PC-3 (cell line): ENCODE results near the gene ACAD11. TPM values are rescaled to one million over a fixed set of nuclear protein-coding genes. Genes with fewer than 3 reads are reported as not detected.

Experiments
- ATAC-seq: fragments of 200-7000 bp; cut with Tn5 transposase; 2 replicates; pipeline ENCODE4 v1.9.1; 2020; ENCODE audit warnings: mild to moderate bottlenecking, moderate library complexity
- BruUV-seq: library from RNA; stranded (reverse); fragments of 400-500 nt; replicated peaks from 2 replicates; lab custom pipeline; 2021; lab: Mats Ljungman, UMichigan
- CTCF ChIA-PET: fragments of 300-600 bp; sonication (Branson Sonifier 250); formaldehyde crosslinking; loops from one replicate; lab custom pipeline; 2022; ENCODE audit warnings: antibody characterized with exemption; lab: Charles Lee
- POLR2A ChIA-PET: fragments of 300-600 bp; sonication (Branson Sonifier 250); formaldehyde crosslinking; loops from one replicate; lab custom pipeline; 2022; ENCODE audit warnings: antibody characterized with exemption; ENCODE audit not compliant: unreplicated experiment; lab: Charles Lee
- DNase-seq: peaks from one replicate; pipeline ENCODE4 v3.0.0-alpha.2; 2015
- H2AFZ ChIP-seq: fragments of 300-600 bp; sonication (generic); 2 replicates; pipeline ENCODE4 v1.6.0; 2016; ENCODE audit warnings: antibody characterized with exemption, low read length
- H3F3A ChIP-seq: fragments of 300-600 bp; sonication (generic); one replicate; pipeline ENCODE4 v1.6.0; 2017; ENCODE audit warnings: antibody characterized with exemption, low read length, control low read depth, mild to moderate bottlenecking; ENCODE audit not compliant: unreplicated experiment
- H3K27ac ChIP-seq: fragments of 300-600 bp; sonication (generic); 2 replicates; pipeline ENCODE4 v1.5.1; 2016; ENCODE audit warnings: mild to moderate bottlenecking, low read length
- H3K27me3 ChIP-seq: fragments of 300-600 bp; sonication (generic); 2 replicates; pipeline ENCODE4 v1.6.1; 2016; ENCODE audit warnings: low read length, mixed read lengths
- H3K36me3 ChIP-seq: fragments of 300-600 bp; sonication (generic); 2 replicates; pipeline ENCODE4 v1.6.1; 2016; ENCODE audit warnings: low read depth, mixed run types, low read length, mixed read lengths
- H3K4me1 ChIP-seq: fragments of 300-600 bp; sonication (generic); 2 replicates; pipeline ENCODE4 v1.5.1; 2016; ENCODE audit warnings: low read length; ENCODE audit not compliant: insufficient read depth
- H3K4me2 ChIP-seq: fragments of 300-600 bp; sonication (generic); 2 replicates; pipeline ENCODE4 v1.6.0; 2016; ENCODE audit warnings: low read length
- H3K4me3 ChIP-seq: fragments of 300-600 bp; sonication (generic); 2 replicates; pipeline ENCODE4 v1.5.1; 2016; ENCODE audit warnings: mild to moderate bottlenecking, low read length, mixed read lengths
- H3K79me2 ChIP-seq: fragments of 300-600 bp; sonication (generic); 2 replicates; pipeline ENCODE4 v1.6.1; 2017; ENCODE audit warnings: low read length, mixed read lengths
- H3K9ac ChIP-seq: fragments of 300-600 bp; sonication (generic); 2 replicates; pipeline ENCODE4 v1.6.0; 2016; ENCODE audit warnings: mild to moderate bottlenecking, low read length
- H3K9me2 ChIP-seq: fragments of 300-600 bp; sonication (generic); replicated peaks from 2 replicates; pipeline ENCODE4 v1.6.1; 2016; ENCODE audit warnings: mixed run types, low read length, mixed read lengths
- H3K9me3 ChIP-seq: fragments of 300-600 bp; sonication (generic); 2 replicates; pipeline ENCODE4 v1.6.1; 2016; ENCODE audit warnings: low read length, mixed read lengths
- H4K20me1 ChIP-seq: fragments of 300-600 bp; sonication (generic); 2 replicates; pipeline ENCODE4 v1.6.1; 2016; ENCODE audit warnings: low read length, mixed read lengths
- EZH2 ChIP-seq: fragments of 300-600 bp; sonication (generic); IDR thresholded peaks from one replicate; pipeline ENCODE4 v1.6.1; 2017; ENCODE audit warnings: antibody characterized with exemption, mild to moderate bottlenecking, low read length; ENCODE audit not compliant: unreplicated experiment
- EZH2phosphoT487 ChIP-seq: fragments of 300-600 bp; sonication (generic); IDR thresholded peaks from 2 replicates; pipeline ENCODE4 v1.6.1; 2018; ENCODE audit warnings: mild to moderate bottlenecking, antibody characterized with exemption, low read length, borderline replicate concordance
- intact Hi-C: fragments of 100-400 bp; cut with micrococcal nuclease; formaldehyde crosslinking; loops from 2 replicates; pipeline ENCODE4 v1.9.0; 2023
- total RNA-seq: library from RNA; depleted of rRNA; stranded (reverse); fragments of >200 nt; gene quantifications from 2 replicates; pipeline ENCODE4 v1.2.3, GENCODE V29; 2014
- TF ChIP-seq, protein P1 (sequence below): fragments of 300-600 bp; sonication (generic); conservative IDR thresholded peaks from 2 replicates; pipeline ENCODE4 v1.5.1; 2017; ENCODE audit warnings: antibody characterized with exemption, low read depth, mild to moderate bottlenecking, low read length

ACAD11 gene
- total RNA-seq, 1 experiment from 2014 or later: 4.7 TPM

GRCh38 chr3:132638706-132639105 is 20.9 kb downstream of the ACAD11 start:
- no peaks in the 10 kb centered on the region for H3K9me3 ChIP-seq
- no peaks in the 10 kb centered on the region for H3F3A ChIP-seq
- no peaks in the 10 kb centered on the region for H4K20me1 ChIP-seq
- TF ChIP-seq EZH2phosphoT487: no peak
- TF ChIP-seq, protein P1, sequence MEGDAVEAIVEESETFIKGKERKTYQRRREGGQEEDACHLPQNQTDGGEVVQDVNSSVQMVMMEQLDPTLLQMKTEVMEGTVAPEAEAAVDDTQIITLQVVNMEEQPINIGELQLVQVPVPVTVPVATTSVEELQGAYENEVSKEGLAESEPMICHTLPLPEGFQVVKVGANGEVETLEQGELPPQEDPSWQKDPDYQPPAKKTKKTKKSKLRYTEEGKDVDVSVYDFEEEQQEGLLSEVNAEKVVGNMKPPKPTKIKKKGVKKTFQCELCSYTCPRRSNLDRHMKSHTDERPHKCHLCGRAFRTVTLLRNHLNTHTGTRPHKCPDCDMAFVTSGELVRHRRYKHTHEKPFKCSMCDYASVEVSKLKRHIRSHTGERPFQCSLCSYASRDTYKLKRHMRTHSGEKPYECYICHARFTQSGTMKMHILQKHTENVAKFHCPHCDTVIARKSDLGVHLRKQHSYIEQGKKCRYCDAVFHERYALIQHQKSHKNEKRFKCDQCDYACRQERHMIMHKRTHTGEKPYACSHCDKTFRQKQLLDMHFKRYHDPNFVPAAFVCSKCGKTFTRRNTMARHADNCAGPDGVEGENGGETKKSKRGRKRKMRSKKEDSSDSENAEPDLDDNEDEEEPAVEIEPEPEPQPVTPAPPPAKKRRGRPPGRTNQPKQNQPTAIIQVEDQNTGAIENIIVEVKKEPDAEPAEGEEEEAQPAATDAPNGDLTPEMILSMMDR: no peak
- TF ChIP-seq EZH2: no peak
- no peaks in the 10 kb centered on the region for H3K9me2 ChIP-seq
- ChIA-PET POLR2A (no interaction called here), CTCF (interaction anchor here (0.6 kb wide), 3 partner anchors 193 to 744 kb away, joined by 3 to 4 read pairs (median 3); no protein-coding TSS in a partner anchor)
- intact Hi-C loops: no loop called here
- H3K79me2 ChIP-seq: no peaks in the 10 kb centered on the region
- H3K4me1 ChIP-seq: peaks cover 13% of the 10 kb centered on the region
- ATAC-seq (no peak), DNase-seq (no peak)
- H3K27ac ChIP-seq: no peak overlapping the region
- no peak overlapping the region for H3K9ac ChIP-seq
- no TSS peak for BruUV-seq
- H2AFZ ChIP-seq: no peak overlapping the region
- H3K27me3 ChIP-seq: no peaks in the 10 kb centered on the region
- no peak overlapping the region for H3K4me2 ChIP-seq
- H3K36me3 ChIP-seq: no peaks in the 10 kb centered on the region
- no peak overlapping the region for H3K4me3 ChIP-seq

DNA sequence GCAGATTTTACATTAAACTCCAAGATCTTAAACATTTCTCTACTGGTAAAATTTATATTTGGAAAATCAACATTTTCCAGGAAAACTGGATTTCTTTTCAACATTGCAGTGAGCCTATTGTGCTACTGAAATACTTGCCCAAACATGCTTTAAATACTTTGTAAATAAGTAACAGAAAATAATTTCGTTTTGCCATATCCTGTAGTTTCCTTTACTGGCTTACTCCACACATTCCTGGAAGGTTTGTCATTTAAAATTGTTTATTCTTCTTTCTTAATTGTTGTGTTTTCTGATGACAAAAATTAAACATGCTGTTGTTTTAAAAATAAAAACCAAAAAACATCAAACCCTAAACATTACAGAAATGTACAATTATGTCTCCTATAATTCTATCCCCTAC is 22.0 kb downstream of the ACAD11 start:
- Histone ChIP-seq H3K27me3 (no peaks in the 10 kb centered on the region), H3K4me3 (no peak overlapping the region), H3K9me2 (no peaks in the 10 kb centered on the region), H3F3A (no peaks in the 10 kb centered on the region), H4K20me1 (no peaks in the 10 kb centered on the region), H3K9ac (no peak overlapping the region), H3K79me2 (no peaks in the 10 kb centered on the region), H2AFZ (no peak overlapping the region), H3K9me3 (no peaks in the 10 kb centered on the region), H3K4me2 (peak overlapping the region; percentile 10; the same call in 1 of the 2 replicates), H3K27ac (no peak overlapping the region; the same call in 1 of the 2 replicates), H3K4me1 (peaks cover 13% of the 10 kb centered on the region), H3K36me3 (no peaks in the 10 kb centered on the region)
- POLR2A ChIA-PET: no interaction called here
- TF ChIP-seq EZH2phosphoT487: no peak
- TF ChIP-seq, protein P1: no peak
- TF ChIP-seq EZH2: no peak
- CTCF ChIA-PET: no interaction called here
- intact Hi-C loops: loop anchor here (2.0 kb wide), 1 partner anchor 95 kb away; no protein-coding TSS in a partner anchor
- DNase-seq: peak; percentile 51
- no TSS peak for BruUV-seq
- ATAC-seq: peak; percentile 78

GRCh38 chr3:132635052-132635451 is 24.6 kb downstream of the ACAD11 start:
- H3F3A ChIP-seq: no peaks in the 10 kb centered on the region
- no peak overlapping the region for H3K4me3 ChIP-seq
- no peak overlapping the region for H3K4me2 ChIP-seq
- H4K20me1 ChIP-seq: no peaks in the 10 kb centered on the region
- BruUV-seq: no TSS peak
- H3K36me3 ChIP-seq: no peaks in the 10 kb centered on the region
- TF ChIP-seq, protein P1: no peak
- TF ChIP-seq EZH2phosphoT487 (no peak), EZH2 (no peak)
- no peaks in the 10 kb centered on the region for H3K27me3 ChIP-seq
- H3K27ac ChIP-seq: no peak overlapping the region
- DNase-seq: no peak
- H3K9me3 ChIP-seq: no peaks in the 10 kb centered on the region
- intact Hi-C loops: no loop called here
- H2AFZ ChIP-seq: no peak overlapping the region
- ChIA-PET POLR2A (no interaction called here), CTCF (no interaction called here)
- no peak for ATAC-seq
- no peaks in the 10 kb centered on the region for H3K79me2 ChIP-seq
- no peak overlapping the region for H3K9ac ChIP-seq
- peaks cover 19% of the 10 kb centered on the region for H3K4me1 ChIP-seq
- no peaks in the 10 kb centered on the region for H3K9me2 ChIP-seq
